HG02798 (cell line): Measurements from ENCODE around the gene PYCR2.
"Not testable (repeated sequence)": the region's sequence is repeated elsewhere in the genome, so short reads cannot be mapped to it uniquely, and the experiment has no call there.

Experiments used
- ATAC-seq: cut with Tn5 transposase; IDR thresholded peaks from one replicate; pipeline ENCODE4 v1.9.1; 2021; ENCODE audit warnings: mild to moderate bottlenecking; ENCODE audit not compliant: unreplicated experiment, poor library complexity

PYCR2 gene

DNA sequence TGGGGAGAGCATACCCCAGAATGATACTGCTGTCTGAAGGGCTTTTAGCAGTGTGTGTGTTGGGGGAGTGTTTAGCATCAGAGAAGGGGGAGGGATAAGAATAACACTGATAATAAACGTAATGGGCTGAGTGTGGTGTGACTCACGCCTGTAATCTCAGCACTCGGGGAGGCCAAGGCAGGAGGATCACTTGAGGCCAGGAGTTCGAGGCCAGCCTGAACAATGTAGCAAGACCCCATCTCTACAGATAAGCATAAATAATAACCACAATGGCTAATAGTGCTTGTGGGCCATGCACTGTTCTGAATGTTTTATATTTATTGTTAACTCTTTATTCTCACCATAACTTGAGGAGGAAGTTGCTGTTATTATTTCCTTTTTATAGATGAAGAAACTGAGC is 19.5 kb upstream of the PYCR2 start:
- no peak for ATAC-seq

DNA sequence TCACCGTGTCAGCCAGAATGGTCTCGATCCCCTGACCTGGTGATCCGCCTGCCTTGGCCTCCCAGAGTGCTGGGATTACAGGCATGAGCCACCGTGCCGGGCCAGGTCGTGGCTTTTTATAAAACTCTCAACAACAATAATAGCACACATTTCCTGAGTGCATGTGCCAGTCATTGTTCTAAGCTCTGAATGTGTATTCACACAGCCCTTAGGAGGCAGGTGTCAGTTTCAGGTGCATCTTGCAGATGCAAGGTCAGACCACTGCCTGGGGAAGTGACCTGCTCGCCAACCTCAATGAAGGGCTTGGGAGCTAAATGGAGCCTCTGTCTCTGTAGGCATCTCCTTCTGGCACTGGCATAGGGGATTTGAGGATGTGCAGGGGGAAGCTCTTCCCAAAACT is 18.5 kb upstream of the PYCR2 start:
- peak; percentile 90 for ATAC-seq

DNA sequence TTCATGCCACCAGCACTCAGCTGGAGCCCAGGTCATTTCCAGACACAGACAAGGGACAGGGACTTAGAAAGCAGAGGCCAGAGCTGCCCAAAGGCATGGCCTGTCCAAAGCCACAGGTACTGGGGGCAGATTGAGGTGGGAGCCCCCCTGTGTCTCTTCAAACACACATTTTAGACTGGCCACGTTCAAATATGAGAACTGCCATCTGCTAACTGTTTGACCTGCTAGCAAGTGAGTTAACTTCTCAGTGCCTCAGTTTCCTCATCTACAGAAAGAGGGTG is 17.8 kb upstream of the PYCR2 start:
- ATAC-seq = no peak

DNA sequence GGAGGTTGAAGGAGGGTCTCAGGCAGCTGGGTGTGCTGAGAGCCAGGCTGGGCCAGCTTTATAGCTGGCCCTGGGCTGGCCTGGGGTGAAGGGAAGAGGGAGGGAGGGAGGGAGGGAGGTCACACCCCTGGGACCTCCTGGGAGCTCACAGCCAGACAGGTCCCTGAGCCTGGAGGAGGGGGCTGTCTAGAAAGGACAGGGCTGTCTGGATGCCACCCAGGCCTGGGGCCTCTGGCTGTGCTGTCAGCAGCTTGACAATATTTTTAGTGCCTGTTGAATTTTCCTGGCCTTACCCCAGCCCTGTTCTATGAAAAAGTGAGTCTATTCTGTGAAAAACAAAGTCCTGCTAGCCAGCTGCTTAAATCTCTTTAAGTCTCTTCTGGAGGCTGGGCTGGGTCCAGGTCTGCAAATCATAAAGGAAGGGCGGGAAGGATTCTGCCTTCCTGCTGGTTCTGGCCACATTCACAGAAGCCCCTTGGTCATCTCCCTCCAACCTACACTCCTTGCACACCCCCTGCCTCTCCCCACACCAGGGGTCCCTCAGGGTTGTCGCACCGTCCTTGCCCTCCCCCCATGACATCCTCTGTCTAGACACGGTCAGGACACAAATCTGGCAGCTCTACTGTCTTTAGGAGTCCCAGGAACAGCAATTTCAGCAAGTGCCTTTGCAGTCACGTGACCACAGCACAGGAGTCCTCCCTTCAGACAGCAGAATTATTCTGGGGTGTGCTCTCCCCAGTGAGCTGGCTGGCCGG is 17.3 kb upstream of the PYCR2 start, which contains the start of gene LEFTY2:
Gene LEFTY2, minus strand, starts transcription at position 34 of the 755 bp plus-strand sequence. CDS start 80 bp downstream, outside the sequence.
- ATAC-seq = no peak

DNA sequence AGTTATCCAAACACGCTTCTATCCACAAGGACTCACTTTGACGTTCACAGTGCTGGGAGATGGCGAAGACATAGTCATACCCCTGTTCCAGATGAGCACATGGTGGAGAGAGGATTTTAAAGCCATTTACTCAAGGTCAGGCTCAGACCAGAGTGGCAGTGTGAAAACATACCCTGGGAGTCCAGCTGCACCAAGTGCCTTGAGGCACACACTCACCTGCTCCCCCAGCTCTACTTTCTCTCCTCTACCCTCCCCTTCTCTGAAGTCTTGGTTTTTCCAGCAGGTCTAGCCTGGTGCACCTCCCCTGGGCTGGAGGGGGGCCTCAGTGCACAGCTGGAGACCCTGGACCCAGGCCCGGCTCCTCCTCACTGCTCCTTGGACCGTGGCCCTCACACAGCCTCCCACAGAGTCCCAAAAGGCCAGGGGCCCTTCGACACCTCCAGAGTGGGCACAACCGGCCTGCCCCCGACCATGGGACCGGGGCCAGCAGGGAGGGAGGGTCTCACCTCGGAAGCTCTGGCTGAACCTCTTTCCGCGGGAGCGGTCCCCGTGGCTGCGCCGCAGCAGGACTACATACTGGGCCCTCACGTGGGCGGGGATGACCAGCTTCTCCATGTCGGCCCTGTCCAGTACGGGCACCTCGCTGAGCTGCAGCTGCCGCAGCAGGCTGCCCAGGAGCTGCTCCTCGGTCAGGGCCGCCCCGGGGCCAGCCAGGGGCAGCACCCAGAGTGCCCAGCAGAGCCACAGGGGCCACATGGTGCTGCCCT is 16.5 kb upstream of the PYCR2 start:
- no peak for ATAC-seq

DNA sequence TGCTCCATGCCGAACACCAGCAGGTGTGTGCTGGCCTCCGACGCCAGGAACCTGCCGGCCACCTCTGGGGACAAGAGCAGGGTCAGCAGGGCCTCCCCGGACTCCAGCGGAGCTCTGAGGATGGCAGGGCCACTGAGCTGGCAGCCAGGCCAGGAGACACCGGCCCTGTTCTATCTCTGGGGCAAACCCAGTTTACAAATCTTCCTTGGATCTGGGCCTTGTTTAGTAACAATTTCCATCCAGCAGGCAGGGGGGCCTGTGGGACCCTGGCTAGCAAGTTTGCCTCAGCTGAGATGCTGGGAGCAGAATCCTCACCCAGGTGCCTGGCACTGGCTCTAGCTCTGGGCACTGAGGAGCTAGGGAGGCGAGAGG is 15.9 kb upstream of the PYCR2 start:
- not testable (repeated sequence) for ATAC-seq

DNA sequence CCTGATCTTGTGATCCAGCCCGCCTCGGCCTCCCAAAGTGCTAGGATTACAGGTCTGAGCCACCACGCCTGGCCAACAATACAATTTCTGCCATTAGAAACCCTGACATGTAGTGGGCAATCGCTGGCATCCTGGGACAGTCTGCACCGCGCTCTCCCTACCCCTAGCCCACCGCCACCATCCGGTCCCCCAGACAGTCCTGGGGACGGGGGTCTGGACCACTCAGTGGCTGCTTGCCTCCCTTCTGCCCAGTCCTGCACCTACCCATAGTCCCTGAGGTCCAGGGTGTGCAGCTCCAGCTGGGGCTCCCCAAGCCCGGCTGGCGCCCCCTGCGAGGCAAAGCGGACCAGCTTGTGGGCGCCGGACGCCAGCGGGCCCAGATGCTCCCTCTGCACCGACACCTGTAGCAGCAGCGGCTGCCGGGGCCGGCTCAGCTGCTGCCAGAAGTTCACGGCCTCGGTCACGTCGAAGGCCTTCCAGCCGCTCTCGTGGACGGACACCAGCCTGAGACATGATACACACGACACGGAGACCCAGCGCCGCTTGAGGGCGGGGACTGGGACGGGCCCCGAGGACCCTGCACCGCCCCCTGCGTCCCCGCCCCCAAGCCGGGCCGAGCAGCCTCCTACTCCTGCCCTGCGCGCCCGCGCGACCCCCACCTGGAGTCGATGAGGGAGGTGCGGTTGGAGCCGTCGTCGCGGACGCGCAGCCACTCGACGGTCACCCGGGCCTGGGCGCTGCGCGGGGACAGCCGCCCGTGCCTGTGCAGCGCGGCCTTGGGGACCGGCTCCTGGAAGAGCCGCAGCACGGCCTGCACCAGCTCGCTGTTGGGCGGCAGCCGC is 15.3 kb upstream of the PYCR2 start:
- ATAC-seq = not testable (repeated sequence)

DNA sequence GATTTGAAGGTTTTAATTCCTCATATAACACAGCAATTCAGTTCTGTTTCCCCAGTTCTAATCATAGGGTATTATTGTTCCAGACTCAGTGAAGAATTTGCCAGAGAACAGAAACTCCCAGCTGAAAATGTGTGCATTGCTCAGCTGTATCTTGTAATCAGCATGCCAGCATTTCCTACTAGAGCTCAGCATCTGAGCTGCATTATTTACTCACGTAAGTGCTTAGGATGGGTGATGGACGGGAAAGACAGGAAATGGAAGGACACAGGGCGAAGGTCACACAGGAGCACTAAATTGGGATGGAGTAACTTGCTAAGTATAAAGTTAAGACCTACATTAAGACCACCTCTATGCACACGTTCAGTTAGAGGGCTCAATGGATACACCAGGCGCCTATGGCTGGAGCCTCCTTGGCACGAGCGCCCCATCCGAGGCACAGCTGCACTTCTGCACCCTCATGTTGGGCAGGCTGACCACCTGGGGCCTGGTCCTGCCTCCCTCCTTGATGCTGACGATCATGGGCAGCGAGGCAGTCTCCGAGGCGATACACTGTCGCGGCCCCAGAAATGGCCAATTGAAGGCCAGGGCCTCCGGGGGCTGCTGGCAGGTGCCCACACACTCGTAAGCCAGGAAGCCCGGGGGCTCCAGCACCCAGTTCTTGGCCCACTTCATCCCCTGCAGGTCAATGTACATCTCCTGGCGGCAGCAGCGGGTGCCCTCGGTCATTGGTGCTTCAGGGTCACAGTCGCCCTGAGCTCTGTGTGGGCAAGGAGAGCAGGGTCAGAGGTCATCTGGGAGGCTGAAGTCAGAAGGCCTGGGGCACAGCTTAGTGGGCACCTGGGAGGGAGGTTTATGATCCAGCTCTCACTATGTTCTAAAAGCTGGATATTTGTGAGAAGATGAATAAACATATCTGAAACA is 13.3 kb upstream of the PYCR2 start:
- no peak for ATAC-seq

DNA sequence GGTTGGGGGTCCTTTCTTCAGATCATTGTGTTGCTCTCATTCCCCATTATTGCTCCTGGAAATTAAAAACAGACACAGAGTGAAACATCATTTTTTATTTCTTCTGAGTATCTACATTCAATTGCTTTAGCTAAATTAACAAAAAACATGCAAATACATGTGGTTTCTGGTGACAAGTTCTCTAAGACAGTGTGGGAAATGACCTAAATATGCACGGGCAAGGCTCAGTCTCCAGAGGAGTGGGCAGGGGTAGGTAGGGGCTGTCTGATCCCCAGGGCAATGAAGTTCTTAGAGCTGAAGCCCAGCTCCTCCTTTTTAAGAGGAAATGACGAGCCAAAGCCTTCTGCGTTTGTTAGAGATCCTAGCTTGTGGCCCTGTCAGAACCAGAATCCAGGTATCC is 12.5 kb upstream of the PYCR2 start:
- no peak for ATAC-seq

DNA sequence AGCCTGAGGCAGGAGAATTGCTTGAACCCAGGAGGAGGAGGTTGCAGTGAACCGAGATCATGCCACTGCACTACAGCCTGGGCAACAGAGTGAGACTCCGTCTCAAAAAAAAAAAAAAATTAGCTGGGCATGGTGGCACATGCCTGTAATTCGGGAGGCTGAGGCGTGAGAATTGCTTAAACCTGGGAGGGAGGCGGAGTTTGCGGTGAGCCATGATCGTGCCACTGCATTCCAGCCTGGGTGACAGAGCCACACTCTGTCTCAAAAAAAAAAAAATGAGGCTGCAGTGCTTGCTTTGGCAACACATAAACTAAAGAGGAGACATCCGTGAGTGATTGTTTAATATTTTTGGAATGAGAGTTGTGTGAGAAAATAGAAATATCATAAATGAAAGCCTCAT is 12.0 kb upstream of the PYCR2 start:
- not testable (repeated sequence) for ATAC-seq

DNA sequence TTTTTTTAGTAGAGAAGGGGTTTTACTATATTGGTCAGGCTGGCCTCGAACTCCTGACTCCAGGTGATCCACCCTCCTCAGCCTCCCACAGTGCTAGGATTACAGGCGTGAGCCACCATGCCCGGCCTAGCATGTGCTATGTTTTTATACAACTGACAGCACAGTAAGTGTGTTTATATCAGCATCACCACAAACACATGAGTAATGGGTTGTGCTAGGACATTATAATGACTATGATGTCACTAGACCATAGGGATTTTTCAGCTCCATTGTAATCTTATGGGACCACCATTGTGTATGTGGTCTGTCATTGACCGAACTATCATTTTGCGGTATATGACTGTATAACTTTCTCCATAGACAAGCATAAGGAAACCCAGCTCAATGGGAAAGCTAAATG is 10.7 kb upstream of the PYCR2 start:
- no peak for ATAC-seq

DNA sequence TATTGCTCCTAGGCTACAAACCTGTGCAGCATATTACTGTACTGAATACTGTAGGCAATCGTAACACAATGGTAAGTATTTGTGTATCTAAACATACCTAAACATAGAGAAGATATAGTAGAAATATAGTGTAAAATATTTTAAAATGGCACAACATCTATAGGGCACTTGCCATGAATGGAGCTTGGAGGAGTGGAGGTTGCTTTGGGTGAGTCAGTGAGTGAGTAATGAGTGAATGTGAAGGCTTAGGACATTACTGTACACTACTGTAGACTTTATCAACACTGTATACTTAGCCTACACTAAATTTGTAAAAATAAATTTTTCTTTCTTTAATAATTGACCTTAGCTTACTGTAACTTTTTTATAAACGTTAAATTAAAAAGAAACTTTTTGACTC is 9.0 kb upstream of the PYCR2 start:
- no peak for ATAC-seq

DNA sequence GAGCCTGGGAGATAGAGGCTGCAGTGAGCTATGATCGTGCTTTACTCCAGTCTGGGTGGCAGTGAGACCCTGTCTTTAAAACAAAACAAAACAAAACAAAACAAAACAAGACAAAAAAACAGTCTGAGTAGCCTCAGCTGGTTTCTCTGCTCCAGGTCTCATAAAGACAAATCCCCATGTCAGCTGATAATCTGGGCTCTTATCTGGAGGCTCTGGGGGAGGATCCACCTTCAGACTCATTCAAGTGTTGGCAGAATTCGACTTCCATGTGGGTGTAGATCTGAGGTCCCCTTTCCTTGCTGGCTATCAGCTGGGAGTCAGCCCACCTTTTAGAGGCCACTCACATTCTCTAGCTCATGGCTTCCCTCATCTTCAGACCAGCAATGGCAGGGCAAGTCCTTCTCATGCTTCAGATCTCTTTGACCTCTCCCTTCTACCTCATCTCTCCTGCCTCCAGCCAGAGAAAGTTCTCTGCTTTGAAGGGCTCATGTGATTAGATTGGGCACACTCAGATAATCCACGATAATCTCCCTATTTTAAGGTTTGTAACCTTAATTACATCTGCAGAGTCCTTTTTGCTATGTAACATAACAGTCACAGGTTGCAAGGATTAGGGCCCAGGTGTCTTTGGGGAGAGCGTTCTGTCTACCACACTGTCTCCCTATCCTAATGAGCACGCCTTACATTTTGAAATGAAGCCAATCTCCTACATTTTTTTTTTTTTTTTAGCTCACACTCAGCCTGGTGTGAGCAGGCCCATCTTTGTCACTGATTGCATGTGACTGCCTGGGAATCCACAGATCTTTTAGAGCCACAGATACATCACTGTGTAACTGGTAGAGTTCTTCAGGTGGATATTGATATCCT is 7.5 kb upstream of the PYCR2 start:
- ATAC-seq = no peak

DNA sequence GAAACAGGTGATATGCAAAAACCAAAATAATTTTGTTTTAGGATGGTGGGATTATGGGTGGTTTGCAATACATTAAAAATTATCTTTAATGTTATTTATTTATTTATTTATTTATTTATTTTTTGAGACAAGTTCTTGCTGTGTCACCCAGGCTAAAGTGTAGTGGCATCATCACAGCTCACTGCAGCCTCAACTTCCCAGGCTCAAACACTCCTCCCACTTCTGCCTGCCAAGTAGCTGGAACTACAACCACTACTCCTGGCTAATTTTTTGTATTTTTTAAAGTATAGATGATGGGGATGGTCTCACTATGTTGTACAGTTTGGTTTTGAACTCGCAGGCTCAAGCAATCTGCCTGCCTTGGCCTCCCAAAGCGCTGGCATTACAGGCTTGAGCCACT is 6.5 kb upstream of the PYCR2 start:
- ATAC-seq = no peak

DNA sequence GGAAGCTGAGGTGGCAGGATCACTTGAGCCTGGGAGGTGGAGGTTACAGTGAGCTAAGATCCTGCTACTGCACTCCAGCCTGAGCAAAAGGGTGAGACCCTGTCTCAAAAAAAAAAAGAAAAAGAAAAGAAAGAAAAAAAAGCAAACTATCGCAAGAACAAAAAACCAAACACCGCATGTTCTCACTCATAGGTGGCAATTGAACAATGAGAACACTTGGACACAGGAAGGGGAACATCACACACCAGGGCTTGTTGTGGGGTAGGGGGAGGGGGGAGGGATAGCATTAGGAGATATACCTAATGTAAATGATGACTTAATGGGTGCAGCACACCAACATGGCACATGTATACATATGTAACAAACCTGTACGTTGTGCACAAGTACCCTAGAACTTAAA is 5.4 kb upstream of the PYCR2 start:
- not testable (repeated sequence) for ATAC-seq

DNA sequence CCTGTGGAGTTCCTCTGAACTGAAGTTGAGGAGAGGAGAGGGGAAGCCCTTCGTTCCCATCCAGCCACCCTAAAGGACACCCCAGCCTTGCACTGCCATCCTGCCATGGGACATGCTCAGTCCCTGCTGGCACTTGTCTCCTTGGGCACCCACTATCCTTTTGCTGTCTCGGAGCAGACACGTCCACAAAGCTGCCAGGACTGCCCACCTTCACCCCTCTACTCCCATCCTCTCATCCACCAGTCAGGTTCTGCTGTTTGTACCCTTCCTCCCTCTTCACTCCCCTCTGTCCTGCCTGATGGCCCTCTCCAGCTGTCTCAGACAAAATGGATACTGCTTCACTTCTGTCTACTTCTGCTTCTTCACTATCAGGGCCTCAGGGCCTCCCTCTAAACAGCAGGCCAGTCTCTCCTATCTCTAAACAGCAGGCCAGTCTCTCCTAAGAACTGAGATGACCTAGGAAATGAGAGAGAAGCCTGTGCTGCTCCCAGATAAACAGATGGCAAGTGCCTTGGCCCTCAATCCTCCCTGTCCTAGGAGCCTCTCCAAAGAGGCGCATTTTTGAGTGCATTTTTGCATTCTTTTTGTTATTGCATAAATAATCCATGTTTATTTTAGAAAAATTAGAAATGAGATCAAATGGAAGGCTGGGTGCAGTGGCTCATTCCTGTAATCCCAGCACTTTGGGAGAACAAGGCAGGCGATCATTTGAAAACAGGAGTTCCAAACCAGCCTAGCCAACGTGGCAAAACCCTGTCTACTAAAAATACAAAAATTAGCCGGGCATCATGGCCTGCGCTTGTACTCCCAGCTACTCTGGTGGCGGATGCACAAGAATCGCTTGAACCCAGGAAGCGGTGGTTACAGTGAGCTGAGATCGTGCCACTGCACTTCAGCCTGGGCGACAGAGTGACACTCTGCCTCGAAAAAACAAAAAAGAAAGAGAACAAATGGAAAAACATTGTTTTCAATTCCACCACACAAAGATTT is 4.4 kb upstream of the PYCR2 start:
- ATAC-seq = no peak

DNA sequence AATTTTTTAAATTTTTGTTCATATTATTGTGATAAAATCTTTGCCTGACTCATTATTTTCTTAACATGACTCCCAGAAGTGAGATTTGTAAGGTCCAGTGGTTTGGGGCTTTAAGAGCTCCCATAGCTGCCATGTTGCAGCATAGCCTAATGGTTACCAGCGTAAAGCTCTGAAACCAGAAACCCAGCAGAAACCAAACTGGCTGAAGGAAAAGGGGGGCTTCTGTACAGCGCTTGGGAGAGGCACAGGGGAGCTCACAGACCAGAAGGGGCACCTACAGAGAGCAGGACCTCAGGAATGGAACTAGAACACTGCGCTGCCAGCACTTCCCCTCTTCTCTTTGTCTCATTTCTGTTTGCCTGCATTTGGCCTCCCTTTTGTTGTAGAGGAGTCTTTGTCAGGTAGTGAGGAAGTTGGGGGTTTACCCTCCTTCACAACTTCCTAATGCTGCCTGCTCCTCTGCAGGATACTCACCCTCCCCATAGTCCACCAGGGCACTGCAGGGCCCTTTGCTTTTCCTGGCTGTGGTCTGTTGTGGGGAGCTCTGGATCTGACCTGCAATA is 2.6 kb upstream of the PYCR2 start:
- ATAC-seq = no peak

DNA sequence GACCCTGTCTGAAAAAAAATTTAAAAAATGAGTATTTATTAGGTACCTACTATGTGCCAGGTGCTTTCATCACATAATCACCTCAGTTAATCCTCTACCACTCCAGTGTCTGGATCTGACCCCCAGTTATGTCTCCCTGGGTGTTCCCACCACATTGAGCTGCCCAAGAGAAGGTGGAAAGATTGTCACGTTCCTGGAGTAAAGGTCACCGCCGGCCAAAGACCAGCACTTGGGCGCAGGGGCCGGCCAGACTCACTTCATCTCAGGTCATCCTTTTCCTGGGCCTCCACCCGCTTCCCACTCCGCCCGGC is 714 bp downstream of the PYCR2 start:
- ATAC-seq = no peak
